Osteoblast (primary cell): ENCODE data around the gene UNCX. TPM values are rescaled to one million over a fixed set of nuclear protein-coding genes. Genes with fewer than 3 reads are reported as not detected.

ENCODE experiments used
- DNase-seq: peaks from one replicate; pipeline ENCODE4 v3.0.0; 2011; ENCODE audit warnings: low spot score, mixed read lengths; ENCODE audit not compliant: insufficient read length; ENCODE audit errors: missing footprints
- H2AFZ ChIP-seq: 2 replicates; pipeline ENCODE4 v1.6.0; 2011; ENCODE audit warnings: mild to moderate bottlenecking, low read length
- H3K27ac ChIP-seq: 2 replicates; pipeline ENCODE4 v1.5.1; 2011; ENCODE audit warnings: mild to moderate bottlenecking, low read depth, low read length, moderate library complexity
- H3K27me3 ChIP-seq: 2 replicates; pipeline ENCODE4 v1.6.0; 2012; ENCODE audit warnings: mild to moderate bottlenecking, control low read depth, inconsistent platforms, low read length, moderate library complexity; ENCODE audit not compliant: insufficient read depth
- H3K36me3 ChIP-seq: 2 replicates; pipeline ENCODE4 v1.5.1; 2011; ENCODE audit warnings: mild to moderate bottlenecking, low read length, control low read depth, moderate library complexity; ENCODE audit not compliant: insufficient read depth
- H3K4me1 ChIP-seq: 2 replicates; pipeline ENCODE4 v1.5.1; 2011; ENCODE audit warnings: mild to moderate bottlenecking, low read length, control low read depth, moderate library complexity; ENCODE audit not compliant: insufficient read depth
- H3K4me2 ChIP-seq: 2 replicates; pipeline ENCODE4 v1.6.0; 2011; ENCODE audit warnings: mild to moderate bottlenecking, low read length; ENCODE audit not compliant: insufficient read depth
- H3K4me3 ChIP-seq: fragments of 200-600 bp; sonication (generic); 3 replicates; pipeline ENCODE4 v1.5.1; 2012; ENCODE audit warnings: mild to moderate bottlenecking, low read length, inconsistent platforms; ENCODE audit not compliant: insufficient read depth
- H3K79me2 ChIP-seq: 2 replicates; pipeline ENCODE4 v1.6.0; 2012; ENCODE audit warnings: mild to moderate bottlenecking, low read length, control low read depth, inconsistent platforms; ENCODE audit not compliant: insufficient read depth
- H3K9me3 ChIP-seq: 2 replicates; pipeline ENCODE4 v1.5.1; 2011; ENCODE audit warnings: low read depth, low read length, control low read depth
- H4K20me1 ChIP-seq: 2 replicates; pipeline ENCODE4 v1.6.0; 2012; ENCODE audit warnings: mild to moderate bottlenecking, low read length, control low read depth; ENCODE audit not compliant: insufficient read depth
- total RNA-seq: library from RNA; depleted of rRNA; stranded (reverse); fragments of >200 nt; gene quantifications from 2 replicates; pipeline ENCODE4 v1.2.3, GENCODE V29; 2012
- TF ChIP-seq, protein P1 (sequence below): IDR thresholded peaks from 2 replicates; pipeline ENCODE4 v1.5.1; 2011; ENCODE audit warnings: mild to moderate bottlenecking, low read depth, low read length, moderate library complexity; ENCODE audit errors: extremely low read depth

UNCX gene
- total RNA-seq, 1 donor, result not detected

DNA sequence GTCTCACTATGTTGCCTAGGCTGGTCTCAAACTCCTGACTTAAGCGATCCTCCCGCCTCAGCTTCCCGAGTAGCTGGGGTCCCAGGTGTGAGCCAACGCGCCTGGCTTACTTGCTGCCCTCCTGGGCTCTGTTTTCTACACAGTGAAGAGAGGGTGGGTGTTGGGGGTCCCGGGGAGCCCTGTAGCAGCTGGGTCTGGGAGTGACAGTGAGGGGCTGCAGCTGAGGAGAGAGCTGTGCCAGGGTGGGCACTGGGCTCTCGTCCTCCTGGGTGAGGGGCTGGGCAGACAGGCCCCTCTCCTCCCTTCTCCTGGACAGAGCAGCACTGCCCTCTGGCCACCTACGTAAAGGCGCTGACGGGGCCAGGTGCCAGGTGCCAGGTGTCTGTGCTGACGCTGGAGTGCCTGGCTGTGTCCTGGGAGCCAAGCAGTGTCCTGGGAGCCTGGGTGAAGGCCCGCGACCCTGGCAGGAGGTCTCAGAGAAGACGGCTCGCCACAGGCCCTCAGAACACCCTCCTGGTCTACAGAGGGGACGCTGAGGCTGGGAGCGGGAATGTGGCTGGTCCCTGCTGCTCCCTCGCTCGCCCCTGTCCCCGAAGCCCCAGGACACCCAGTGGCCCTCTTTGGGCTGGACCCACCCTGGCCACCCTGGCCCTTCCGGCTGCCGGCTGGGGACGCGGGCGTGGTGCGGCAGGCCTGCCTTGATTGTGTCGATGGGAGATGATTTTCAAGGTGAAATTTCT is 35.6 kb downstream of the UNCX start:
- no peak for DNase-seq
- no peaks in the 10 kb centered on the region for H3K4me1 ChIP-seq
- no peak overlapping the region for H3K4me3 ChIP-seq
- no peak overlapping the region for H2AFZ ChIP-seq
- no peaks in the 10 kb centered on the region for H3K79me2 ChIP-seq
- H3K4me2 ChIP-seq, result no peak overlapping the region
- H3K9me3 ChIP-seq, result no peaks in the 10 kb centered on the region
- TF ChIP-seq, protein P1, sequence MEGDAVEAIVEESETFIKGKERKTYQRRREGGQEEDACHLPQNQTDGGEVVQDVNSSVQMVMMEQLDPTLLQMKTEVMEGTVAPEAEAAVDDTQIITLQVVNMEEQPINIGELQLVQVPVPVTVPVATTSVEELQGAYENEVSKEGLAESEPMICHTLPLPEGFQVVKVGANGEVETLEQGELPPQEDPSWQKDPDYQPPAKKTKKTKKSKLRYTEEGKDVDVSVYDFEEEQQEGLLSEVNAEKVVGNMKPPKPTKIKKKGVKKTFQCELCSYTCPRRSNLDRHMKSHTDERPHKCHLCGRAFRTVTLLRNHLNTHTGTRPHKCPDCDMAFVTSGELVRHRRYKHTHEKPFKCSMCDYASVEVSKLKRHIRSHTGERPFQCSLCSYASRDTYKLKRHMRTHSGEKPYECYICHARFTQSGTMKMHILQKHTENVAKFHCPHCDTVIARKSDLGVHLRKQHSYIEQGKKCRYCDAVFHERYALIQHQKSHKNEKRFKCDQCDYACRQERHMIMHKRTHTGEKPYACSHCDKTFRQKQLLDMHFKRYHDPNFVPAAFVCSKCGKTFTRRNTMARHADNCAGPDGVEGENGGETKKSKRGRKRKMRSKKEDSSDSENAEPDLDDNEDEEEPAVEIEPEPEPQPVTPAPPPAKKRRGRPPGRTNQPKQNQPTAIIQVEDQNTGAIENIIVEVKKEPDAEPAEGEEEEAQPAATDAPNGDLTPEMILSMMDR, result no peak
- H3K27ac ChIP-seq, result no peak overlapping the region
- peaks cover 20% of the 10 kb centered on the region for H3K27me3 ChIP-seq
- H4K20me1 ChIP-seq, result no peaks in the 10 kb centered on the region
- no peaks in the 10 kb centered on the region for H3K36me3 ChIP-seq

DNA sequence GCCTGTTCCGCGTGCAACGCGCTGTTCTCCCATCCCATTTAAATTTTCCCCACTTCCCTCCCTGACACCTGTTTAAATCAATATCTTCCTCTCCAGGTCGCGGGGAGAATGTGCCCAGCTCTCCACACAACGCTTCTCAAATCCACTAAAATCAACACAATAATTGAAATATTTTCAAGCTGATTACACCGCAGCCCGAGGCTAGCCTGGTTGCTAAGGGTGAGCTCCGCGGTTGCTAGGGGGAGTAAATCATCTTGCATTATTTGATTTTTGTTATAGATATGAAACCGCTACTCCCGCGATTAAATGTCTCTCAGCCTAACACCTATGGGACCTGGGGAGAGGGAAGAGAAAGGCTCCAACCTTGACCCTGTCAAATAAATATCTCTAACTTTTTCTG is 36.2 kb downstream of the UNCX start:
- no peak overlapping the region for H3K4me3 ChIP-seq
- TF ChIP-seq, protein P1, result no peak
- peaks cover 20% of the 10 kb centered on the region for H3K27me3 ChIP-seq
- H3K9me3 ChIP-seq, result no peaks in the 10 kb centered on the region
- no peak overlapping the region for H3K27ac ChIP-seq
- H2AFZ ChIP-seq, result no peak overlapping the region
- H4K20me1 ChIP-seq, result no peaks in the 10 kb centered on the region
- no peaks in the 10 kb centered on the region for H3K36me3 ChIP-seq
- H3K79me2 ChIP-seq, result no peaks in the 10 kb centered on the region
- H3K4me2 ChIP-seq, result no peak overlapping the region
- no peak for DNase-seq
- H3K4me1 ChIP-seq, result no peaks in the 10 kb centered on the region

DNA sequence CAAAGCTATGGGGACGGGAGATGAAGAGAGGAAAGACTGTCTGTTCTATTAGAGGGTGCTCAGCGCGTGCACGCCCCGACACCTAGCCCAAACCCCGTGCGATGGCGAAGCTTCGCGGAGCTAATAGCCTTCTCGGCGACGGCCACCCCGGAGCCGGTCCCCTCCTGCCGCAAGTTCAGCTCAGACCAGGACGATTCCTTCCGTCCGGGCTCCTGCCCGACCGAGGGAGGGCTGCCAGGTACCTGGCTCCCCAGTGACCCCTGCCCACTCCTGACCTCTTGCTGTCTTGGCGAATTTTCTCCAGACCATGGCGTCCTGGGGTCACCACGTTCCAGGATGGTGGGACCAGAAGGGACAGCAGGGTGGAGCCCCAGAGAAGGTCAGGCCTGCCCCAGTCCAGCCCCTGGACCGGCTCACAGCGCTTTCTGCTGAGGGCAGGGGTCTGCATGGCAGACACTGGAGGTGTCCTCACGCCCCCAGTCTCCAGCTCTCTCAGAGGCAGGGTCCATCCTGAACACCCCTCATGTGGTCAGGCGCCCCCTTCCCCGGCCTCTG is 36.7 kb downstream of the UNCX start:
- no peak for DNase-seq
- H3K27me3 ChIP-seq, result peaks cover 20% of the 10 kb centered on the region
- H3K27ac ChIP-seq, result no peak overlapping the region
- H2AFZ ChIP-seq, result no peak overlapping the region
- H4K20me1 ChIP-seq, result no peaks in the 10 kb centered on the region
- no peak overlapping the region for H3K4me2 ChIP-seq
- no peak overlapping the region for H3K4me3 ChIP-seq
- H3K79me2 ChIP-seq, result no peaks in the 10 kb centered on the region
- TF ChIP-seq, protein P1, result no peak
- no peaks in the 10 kb centered on the region for H3K36me3 ChIP-seq
- no peaks in the 10 kb centered on the region for H3K9me3 ChIP-seq
- H3K4me1 ChIP-seq, result no peaks in the 10 kb centered on the region

DNA sequence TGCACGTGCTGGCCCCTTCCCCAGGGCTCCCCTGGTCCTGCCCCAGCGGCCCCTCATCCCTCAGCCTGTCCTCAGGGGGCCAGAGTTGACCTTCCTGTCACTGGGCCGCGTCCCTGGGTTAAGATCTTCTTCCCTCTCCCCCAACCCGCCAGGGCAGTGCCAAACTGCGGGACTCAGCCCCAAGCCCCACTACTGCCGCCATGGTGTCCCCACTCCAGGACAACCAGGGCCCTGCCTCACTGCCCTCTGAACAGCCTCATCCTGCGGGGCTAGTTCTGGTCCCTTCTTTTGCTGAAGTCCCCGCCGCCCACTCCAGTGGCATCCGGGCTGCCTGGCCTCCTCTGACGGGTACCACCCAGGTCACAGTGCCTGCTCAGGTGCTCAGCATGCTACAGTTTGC is 37.5 kb downstream of the UNCX start:
- no peak overlapping the region for H3K4me2 ChIP-seq
- no peaks in the 10 kb centered on the region for H3K9me3 ChIP-seq
- TF ChIP-seq, protein P1, result no peak
- no peaks in the 10 kb centered on the region for H3K79me2 ChIP-seq
- no peak for DNase-seq
- H3K36me3 ChIP-seq, result no peaks in the 10 kb centered on the region
- H3K4me3 ChIP-seq, result no peak overlapping the region
- no peaks in the 10 kb centered on the region for H4K20me1 ChIP-seq
- no peak overlapping the region for H3K27ac ChIP-seq
- H3K4me1 ChIP-seq, result no peaks in the 10 kb centered on the region
- no peak overlapping the region for H2AFZ ChIP-seq
- peaks cover 19% of the 10 kb centered on the region for H3K27me3 ChIP-seq
